Subcutaneous adipose tissue (tissue), 4 donors: ENCODE results near the gene FAM83C. TPM values are rescaled to one million over a fixed set of nuclear protein-coding genes. Genes with fewer than 3 reads are reported as not detected.

Experiments used
- total RNA-seq, 4 donors: library from RNA; depleted of rRNA; stranded (reverse); fragments of >200 nt; gene quantifications; one replicate each; pipeline ENCODE4 v1.1.0, GENCODE V29; 2016
- TF ChIP-seq, protein P1 (sequence below): fragments of 450-650 bp; IDR thresholded peaks from one replicate; pipeline ENCODE4 v1.5.1; 2016; ENCODE audit warnings: low read depth, mild to moderate bottlenecking, control low read depth, antibody characterized with exemption, moderate library complexity

FAM83C gene
- not detected for total RNA-seq

DNA sequence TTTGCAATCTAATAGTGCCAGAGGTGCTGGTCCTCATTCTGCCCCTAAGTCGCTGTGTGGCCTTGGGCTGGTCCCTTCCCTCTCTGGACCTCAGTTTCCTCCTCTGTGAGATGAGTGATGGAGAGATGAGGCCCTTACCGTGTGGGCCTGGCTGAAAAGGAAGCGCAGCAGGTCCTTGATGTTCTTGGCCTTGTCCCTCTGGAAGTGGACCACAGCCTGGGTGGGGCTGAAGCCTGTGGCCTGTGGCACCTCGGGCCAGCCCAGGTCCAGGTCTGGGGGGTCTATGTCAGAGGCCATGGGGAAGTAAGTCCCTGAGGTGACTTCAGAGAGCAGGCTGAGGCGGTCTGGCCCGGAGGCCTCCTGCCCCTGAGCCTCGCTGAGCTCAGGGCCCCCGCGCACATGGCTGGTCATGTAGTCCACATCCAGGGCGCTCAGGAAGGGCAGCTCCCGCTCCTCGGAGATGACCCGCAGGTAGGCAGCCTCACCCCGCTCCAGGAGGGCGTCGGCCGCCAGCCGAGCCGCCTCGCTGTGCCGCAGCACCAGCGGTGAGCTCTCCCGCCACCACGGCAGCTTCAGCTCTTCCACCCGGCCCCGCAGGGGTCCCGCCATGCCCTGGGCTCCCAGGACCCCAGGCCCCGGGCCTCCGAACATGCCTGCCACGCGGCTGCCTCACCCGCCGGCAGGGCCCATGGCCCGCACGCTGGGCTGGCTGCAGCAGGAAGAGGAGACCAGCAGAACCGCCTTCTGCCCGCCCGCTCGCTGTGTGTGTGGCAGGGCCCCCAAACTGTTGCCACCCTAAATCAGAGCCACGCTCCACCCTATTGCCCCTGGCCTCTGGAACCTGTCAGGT lies at the start of gene FAM83C:
Gene FAM83C, minus strand, starts transcription at position 772 of the 850 bp plus-strand sequence. Its CDS starts 121 bp downstream, at position 651.
- TF ChIP-seq, protein P1, sequence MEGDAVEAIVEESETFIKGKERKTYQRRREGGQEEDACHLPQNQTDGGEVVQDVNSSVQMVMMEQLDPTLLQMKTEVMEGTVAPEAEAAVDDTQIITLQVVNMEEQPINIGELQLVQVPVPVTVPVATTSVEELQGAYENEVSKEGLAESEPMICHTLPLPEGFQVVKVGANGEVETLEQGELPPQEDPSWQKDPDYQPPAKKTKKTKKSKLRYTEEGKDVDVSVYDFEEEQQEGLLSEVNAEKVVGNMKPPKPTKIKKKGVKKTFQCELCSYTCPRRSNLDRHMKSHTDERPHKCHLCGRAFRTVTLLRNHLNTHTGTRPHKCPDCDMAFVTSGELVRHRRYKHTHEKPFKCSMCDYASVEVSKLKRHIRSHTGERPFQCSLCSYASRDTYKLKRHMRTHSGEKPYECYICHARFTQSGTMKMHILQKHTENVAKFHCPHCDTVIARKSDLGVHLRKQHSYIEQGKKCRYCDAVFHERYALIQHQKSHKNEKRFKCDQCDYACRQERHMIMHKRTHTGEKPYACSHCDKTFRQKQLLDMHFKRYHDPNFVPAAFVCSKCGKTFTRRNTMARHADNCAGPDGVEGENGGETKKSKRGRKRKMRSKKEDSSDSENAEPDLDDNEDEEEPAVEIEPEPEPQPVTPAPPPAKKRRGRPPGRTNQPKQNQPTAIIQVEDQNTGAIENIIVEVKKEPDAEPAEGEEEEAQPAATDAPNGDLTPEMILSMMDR: no peak

DNA sequence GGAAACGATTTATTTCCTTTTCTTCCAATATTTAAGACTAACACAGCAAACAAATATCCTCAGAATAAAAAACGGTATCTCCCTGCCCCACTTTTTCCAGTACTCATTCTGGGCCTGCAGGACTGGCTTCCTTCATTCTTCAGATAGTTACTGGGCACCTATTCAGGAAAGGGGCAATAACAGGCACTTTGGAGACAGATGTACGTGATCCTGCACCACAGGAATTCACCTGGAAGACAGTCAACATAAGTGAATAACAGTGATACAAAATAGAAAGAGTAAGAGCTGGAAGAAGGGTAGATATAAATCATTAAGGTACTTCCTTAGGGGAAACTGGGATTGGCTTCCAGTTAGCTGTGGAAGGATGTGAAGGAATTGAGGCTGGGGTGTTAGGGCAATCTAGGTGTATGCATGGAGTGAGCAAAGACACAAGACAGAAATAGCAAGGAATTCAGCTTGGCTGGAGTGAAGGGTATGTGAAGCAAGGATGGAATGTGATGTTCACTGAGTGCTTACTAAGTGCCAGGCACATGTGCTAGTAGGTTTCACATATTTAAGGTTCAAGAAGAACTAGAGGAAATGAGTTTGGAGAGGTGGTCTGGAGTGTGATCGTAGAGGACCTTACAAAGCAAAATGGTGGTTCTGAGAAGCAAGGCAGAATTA lies 49.3 kb upstream of the FAM83C start:
- TF ChIP-seq, protein P1: no peak

GRCh38 chr20:35340436-35340835 lies 48.2 kb upstream of the FAM83C start:
- TF ChIP-seq, protein P1: no peak

DNA sequence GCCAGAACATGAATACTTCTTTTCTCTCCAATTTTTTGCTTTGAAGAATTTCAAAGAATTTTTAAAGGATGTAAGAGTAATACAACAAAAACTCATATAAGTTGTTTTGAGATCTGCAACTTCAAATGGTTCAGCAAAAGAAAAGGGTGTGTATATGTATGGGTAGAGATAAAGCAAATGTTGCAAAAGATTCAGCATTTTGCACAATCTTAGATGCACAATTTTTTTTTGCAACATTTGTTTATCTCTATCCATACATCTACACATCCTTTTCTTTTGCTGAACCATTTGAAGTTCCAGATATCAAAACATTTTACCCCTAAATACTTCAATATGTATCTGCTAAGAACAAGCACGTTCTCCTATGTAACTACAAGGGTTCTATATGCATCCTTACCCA lies 47.4 kb upstream of the FAM83C start:
- TF ChIP-seq, protein P1: no peak

DNA sequence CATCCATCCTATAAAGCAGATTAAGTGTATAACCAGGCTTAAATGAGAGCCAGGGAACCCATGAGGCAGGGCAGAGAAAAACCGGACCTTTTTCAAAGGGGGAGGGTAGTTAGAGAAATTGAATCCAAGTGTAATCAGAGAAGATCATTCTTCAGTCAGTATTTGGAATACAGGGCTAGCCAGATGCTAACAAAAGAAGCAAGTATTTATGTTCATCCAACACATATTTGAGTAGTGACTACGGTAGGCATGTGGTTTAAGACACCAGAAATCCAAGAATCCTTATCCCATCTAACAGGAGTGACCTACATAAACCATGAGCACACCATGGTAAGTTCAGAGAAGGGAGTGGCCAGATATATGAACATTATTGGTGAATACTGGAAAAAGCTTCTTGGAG lies 46.8 kb upstream of the FAM83C start:
- TF ChIP-seq, protein P1: no peak

GRCh38 chr20:35334311-35335101 lies 42.3 kb upstream of the FAM83C start:
- TF ChIP-seq, protein P1: no peak

DNA sequence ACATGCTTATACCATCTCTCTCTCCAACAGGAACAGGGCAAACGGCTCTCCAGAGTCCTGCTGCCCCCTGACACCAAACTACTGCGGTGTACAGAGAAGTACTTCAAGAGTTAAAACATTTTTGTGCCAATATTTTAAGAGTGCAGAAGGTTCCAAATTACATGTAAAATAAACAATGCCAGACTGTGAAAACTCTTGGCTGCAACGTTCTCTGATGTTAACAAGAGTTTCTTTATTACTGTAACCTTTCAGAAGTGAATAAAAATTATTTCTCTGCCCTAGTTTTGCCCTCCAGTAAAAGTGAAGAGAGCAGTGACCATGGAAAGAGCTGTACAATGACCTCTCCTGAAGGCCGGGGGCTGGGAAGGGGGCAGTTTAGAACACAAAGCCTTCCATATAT lies 41.4 kb upstream of the FAM83C start:
- TF ChIP-seq, protein P1: no peak
